ENCODE data around the gene MYL2.

The MYL2 gene

GRCh38 chr12:110862329-110862728 lies 58.0 kb downstream of the MYL2 start:
- Histone ChIP-seq H3K27me3 (replicated peaks; ENCODE audit: control insufficient read depth, insufficient read depth, low read length) (no peaks in the 10 kb centered on the region; the same call in 1 of the 2 replicates), H3K4me3 (replicated peaks; ENCODE audit: low read depth, low read length) (no peak overlapping the region), H3K36me3 (ENCODE audit: control insufficient read depth, insufficient read depth, low read length) (no peaks in the 10 kb centered on the region)
- no peak for TF ChIP-seq CTCF (IDR thresholded peaks at IDR 0.05; ENCODE audit: insufficient read depth, low read length, poor library complexity, severe bottlenecking)
- DNase-seq (ENCODE audit: extremely low read depth, insufficient read length) = no peak

GRCh38 chr12:110861729-110862128 lies 58.6 kb downstream of the MYL2 start:
- DNase-seq (ENCODE audit: extremely low read depth, insufficient read length) = no peak
- Histone ChIP-seq H3K27me3 (replicated peaks; ENCODE audit: control insufficient read depth, insufficient read depth, low read length) (no peaks in the 10 kb centered on the region; the same call in 1 of the 2 replicates), H3K36me3 (ENCODE audit: control insufficient read depth, insufficient read depth, low read length) (no peaks in the 10 kb centered on the region), H3K4me3 (replicated peaks; ENCODE audit: low read depth, low read length) (no peak overlapping the region)
- peak; percentile 15 for TF ChIP-seq CTCF (IDR thresholded peaks at IDR 0.05; ENCODE audit: insufficient read depth, low read length, poor library complexity, severe bottlenecking)
